Hippocampal formation (tissue), 2 donors: ENCODE results near the gene FYB1.

Experiments
- DNase-seq, 2 donors: peaks; one replicate each; lab custom pipeline; 2025; lab: John Stamatoyannopoulos, UW

Gene FYB1

DNA sequence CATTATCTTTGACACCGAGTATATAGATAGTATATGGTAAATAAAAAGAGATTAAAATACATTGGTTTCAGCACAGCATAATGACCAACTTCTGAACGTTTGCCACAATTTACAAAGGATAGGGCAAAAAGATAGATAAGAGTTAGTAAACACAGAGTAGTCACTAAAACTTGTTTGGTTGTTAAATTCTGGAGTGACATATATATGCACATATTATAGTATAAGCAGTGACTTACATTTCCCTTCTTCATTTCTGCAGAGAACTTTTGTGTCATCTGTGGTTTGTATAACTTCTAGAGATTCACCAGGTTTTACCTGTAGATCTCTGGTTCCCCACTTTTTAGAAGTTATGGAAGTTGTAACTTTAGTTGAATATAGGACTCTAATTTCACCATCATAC lies 100.7 kb downstream of the FYB1 start:
- no peak for DNase-seq

DNA sequence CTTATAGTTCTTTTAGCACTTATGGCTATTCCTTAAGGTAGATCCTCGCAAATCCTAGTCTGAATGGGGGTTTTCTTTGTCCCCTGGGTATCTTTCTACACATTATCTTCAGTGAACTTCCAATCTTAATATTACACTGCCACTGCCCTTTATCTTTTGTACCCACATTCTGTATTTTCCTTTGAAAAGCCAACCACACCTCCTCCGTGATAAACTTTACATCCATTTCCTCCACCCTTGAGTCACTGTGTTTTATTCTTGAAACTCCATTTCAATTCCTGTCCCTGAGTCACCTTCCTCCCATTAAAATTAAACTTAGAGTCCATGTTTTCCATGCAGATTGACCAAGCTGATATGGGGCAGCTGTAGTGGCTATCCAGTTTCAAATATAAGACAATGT lies 102.0 kb downstream of the FYB1 start:
- no peak for DNase-seq

- DNase-seq: no peak
Observed at GRCh38 chr5:39116344-39117170, 102.8 kb downstream of the FYB1 start.

- no peak for DNase-seq
Observed at GRCh38 chr5:39115644-39116343, 103.6 kb downstream of the FYB1 start.

GRCh38 chr5:39114155-39114554 lies 105.2 kb downstream of the FYB1 start:
- DNase-seq: no peak

DNA sequence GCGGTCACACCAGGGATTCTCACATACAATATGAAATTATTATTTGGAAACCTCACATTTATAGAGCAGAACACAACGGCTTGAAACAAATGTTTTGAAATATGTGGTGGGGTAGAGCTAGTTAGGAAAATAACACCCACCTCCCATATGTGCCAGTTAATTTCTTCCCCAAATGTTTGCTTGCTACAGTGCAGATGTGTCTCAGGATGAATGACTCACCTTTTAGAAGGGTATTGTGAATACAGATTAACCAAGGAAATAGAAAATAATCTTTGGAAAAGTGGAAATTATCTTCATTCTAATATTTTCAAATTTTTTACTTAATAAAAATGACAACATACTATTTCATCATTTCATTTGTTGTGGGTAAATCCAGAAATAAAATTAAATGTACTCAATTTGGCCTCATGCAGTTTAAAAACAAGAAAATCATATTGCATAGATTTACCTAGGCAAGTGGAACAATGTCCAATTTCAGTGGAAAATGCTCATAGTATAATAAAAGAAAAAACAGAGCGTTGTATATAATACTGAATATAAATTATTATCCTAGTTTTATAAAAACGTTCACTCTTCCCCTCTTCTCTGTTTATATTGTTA lies 105.9 kb downstream of the FYB1 start:
- no peak for DNase-seq

DNA sequence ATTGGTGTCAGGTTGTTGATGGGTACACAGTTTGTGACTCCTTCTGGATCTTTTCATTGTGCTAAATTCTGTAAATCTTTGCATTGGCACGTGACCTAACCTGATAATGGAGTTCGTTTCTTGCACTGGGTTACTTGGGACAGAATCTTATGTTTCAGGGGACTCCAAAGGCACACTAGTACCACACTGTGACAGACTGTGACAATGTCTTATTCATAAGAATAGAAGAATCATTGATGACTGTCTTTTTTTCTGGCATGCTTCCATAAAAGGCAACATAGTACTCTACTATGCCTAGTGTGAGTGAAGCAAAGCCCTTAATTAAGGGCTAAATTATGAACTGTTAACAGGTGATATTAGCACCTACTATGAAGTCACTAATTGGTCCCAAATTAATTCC lies 109.8 kb downstream of the FYB1 start:
- peak in 1 of 2 donors; percentile 55 for DNase-seq

GRCh38 chr5:39108987-39109386 lies 110.4 kb downstream of the FYB1 start:
- DNase-seq: peak in 1 of 2 donors; percentile 54

GRCh38 chr5:39107350-39107749 lies 112.0 kb downstream of the FYB1 start:
- no peak for DNase-seq

DNA sequence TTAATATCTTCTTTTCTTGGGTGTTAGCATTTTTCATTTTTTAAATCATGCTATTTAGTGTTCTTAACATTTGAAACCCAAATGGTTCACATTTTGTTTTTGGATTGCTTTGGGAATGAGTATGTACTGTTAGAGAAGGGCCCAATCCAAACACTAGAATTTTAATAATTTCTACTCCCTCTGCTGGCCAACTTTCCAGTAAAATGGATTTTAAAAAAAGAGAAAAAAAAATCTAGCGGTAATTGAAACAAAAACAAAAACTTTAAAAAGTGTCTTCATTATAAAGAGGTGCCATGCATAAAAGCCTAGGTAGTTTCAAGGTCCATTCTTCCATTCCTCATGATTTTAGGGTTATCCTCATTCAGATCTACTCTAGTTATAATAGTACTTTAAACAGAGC lies 113.0 kb downstream of the FYB1 start:
- no peak for DNase-seq

DNA sequence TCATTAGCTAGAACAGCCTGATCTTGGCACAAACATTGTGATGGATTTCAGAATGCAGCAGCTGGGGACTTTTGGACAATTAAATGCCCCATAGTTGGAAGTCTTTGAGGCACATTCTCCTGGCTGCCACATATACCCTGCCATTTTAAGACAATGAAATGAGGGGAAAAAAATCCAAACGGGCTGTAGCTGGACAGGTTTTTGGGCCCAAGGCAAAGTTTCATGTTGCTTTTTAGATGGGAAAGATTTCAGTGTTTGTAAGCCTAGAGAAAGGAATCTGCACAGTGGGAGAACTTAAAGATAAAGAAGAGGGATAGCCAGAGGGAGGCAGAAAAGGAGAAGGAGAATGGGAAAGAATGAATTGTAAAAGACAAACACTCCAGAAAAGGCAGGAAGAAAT lies 115.1 kb downstream of the FYB1 start:
- DNase-seq: no peak

DNA sequence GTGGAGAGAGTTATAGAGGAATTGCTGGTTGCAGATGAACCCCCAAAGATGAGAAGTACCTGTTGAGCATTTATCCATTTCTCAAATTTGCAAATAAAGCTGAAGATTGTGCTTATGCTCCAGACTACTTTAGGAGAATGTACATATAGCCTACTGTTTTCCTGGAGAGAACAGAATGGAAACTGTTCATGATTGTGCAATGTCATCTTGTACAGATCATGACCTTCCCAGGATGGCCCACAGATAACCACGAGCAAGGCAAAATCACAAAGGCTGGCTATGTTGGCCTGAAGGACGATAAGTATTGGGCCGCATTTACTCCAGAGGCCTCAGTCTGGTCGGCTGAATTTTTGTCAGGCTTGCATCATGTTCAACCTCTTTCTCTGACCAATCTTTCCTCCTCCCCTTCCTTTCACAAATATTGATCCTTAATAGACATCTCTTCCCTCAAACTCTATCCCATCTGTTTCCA lies 116.6 kb downstream of the FYB1 start:
- DNase-seq: no peak

GRCh38 chr5:39100851-39101396 lies 118.4 kb downstream of the FYB1 start:
- no peak for DNase-seq

GRCh38 chr5:39100301-39100850 lies 119.0 kb downstream of the FYB1 start:
- DNase-seq: no peak

- no peak for DNase-seq
Observed at GRCh38 chr5:39099831-39100230, 119.5 kb downstream of the FYB1 start.

GRCh38 chr5:39093352-39093751 lies 126.0 kb downstream of the FYB1 start:
- no peak for DNase-seq

GRCh38 chr5:39092581-39093351 lies 126.6 kb downstream of the FYB1 start:
- no peak for DNase-seq

- DNase-seq: no peak
Observed at GRCh38 chr5:39091940-39092580, 127.3 kb downstream of the FYB1 start.

DNA sequence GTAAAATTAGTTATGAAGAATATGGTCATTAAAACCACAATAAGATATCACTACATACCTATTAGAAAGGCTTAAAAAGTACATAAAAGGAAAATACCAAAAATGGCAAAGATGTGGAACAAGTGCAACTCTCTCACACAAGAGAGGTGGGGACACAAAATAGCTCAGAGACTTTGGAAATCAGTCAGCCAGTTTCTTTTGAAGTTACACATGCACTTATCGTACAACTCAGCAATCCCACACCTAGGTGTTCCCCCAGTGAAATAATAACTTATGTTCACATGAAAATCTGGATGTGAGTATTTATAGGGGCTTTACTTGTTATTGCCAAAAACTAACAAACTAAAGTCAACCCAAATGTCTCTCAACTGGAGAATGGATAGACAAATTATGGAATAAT lies 135.4 kb downstream of the FYB1 start:
- DNase-seq: no peak

DNA sequence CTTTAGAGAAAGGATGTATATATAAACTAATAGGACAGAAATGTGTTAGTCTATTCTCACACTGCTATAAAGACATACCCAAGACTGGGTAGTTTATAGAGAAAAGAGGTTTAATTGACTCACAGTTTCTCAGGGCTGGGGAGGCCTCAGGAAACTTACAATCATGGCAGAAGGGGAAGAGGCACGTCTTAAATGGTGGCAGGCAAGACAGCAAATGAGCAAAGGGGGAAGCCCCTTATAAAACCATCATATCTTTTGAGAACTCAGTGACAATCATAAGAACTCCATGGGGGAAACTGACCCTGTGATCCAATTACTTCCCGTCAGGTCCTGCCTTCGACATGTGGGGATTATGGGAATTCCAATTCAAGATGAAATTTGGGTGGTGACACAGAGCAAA lies 136.4 kb downstream of the FYB1 start:
- no peak for DNase-seq

GRCh38 chr5:39080597-39081204 lies 138.7 kb downstream of the FYB1 start:
- peak; percentile 31 to 67 for DNase-seq
